Measurements from ENCODE around the gene EFNB2. TPM values are rescaled to one million over a fixed set of nuclear protein-coding genes. Genes with fewer than 3 reads are reported as not detected.

Gene EFNB2
- total and polyA plus RNA-seq, 2 of the 8 experiments (the other 6 are each of a cell fraction or from before 2014, with no cell fraction given), result 8.2 to 12.0 TPM

- TF ChIP-seq CHD7 (IDR thresholded peaks at IDR 0.05; ENCODE audit: insufficient replicate concordance, low read length) (no peak), POLR2A (IDR thresholded peaks at IDR 0.05; ENCODE audit: control extremely low read depth in 1 of 2, low read depth in 2 of 2, low read length in 2 of 2) (no peak), EP300 (IDR thresholded peaks at IDR 0.05; ENCODE audit: borderline replicate concordance in 1 of 2, low read depth in 2 of 2, low read length in 2 of 2) (no peak), SUZ12 (IDR thresholded peaks at IDR 0.05; ENCODE audit: low read length) (no peak), CBX5 (IDR thresholded peaks at IDR 0.05; ENCODE audit: low read depth, low read length) (no peak), ASH2L (IDR thresholded peaks at IDR 0.05; ENCODE audit: low read length) (no peak), SIRT6 (IDR thresholded peaks at IDR 0.05; ENCODE audit: low read length) (no peak), TAF7 (optimal IDR thresholded peaks at IDR 0.05; ENCODE audit: borderline replicate concordance, low read depth, low read length) (no peak), BRCA1 (IDR thresholded peaks at IDR 0.05; ENCODE audit: low read depth, low read length) (no peak), ATF3 (IDR thresholded peaks at IDR 0.05; ENCODE audit: insufficient read depth, low read depth, low read length) (no peak)
Observed at GRCh38 chr13:106445996-106446395, 89.5 kb downstream of the EFNB2 start (continued).

All from H1 (cell line).